ENCODE measurements around the gene WDR12.
A peak's percentile ranks its signal among the peaks of the same experiment; 100 is the strongest.

Gene WDR12

DNA sequence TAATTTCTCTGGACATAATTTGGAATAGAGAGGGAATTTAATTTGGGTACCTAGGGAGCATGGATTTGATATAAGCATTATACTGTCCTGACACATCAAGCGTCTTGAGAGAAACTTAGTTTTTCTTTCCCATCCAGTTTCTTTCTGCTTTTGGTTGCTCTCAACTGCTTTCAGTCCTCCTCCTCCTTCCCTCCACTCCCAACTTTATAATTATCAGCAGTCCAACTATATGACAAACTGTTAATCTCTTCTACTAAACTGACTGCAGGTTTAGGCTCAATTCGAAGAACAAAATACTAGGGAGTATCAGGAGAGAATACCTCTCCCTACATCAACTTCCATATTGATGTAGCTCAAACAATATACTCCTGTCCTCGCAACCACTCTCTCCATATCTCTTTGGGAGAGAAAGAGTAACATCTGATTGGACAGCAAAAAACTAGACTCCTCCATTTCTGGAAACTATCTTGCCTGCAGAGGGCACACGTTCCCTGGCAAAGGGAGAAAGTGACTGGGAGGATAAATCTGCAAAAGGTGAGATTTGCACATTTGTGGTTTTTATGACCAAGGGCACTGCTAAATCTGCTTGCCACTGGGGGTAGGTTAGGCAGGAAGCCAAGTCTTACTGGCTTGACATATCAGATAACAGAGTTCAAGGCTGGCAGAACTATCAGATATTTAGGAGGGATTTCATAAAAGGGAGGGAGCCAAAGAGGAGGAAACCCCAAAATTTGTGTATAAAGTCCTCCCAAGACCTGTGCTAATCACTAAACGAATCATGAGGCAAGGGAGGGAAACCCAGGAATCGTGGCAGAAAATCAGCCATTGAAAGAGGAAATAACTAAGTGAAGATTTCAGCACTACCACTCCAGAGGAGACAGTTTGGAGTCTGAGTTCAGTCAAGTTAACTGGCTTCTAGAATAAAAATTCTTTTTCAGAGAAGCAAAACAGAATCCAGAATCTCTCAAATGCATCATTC, 79.9 kb downstream of the WDR12 start:
- H3K4me3 ChIP-seq (ENCODE audit: low read depth, low read length) = no peak overlapping the region
- H3K27me3 ChIP-seq (replicated peaks) = no peaks in the 10 kb centered on the region
- TF ChIP-seq, protein P1, sequence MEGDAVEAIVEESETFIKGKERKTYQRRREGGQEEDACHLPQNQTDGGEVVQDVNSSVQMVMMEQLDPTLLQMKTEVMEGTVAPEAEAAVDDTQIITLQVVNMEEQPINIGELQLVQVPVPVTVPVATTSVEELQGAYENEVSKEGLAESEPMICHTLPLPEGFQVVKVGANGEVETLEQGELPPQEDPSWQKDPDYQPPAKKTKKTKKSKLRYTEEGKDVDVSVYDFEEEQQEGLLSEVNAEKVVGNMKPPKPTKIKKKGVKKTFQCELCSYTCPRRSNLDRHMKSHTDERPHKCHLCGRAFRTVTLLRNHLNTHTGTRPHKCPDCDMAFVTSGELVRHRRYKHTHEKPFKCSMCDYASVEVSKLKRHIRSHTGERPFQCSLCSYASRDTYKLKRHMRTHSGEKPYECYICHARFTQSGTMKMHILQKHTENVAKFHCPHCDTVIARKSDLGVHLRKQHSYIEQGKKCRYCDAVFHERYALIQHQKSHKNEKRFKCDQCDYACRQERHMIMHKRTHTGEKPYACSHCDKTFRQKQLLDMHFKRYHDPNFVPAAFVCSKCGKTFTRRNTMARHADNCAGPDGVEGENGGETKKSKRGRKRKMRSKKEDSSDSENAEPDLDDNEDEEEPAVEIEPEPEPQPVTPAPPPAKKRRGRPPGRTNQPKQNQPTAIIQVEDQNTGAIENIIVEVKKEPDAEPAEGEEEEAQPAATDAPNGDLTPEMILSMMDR (IDR thresholded peaks at IDR 0.05; ENCODE audit: low read depth, low read length, missing control alignments) = peak; percentile 83
- DNase-seq = peak; percentile 29
- no peaks in the 10 kb centered on the region for H3K36me3 ChIP-seq (replicated peaks)
- in situ Hi-C loops (cut with HindIII; ENCODE audit: low pct_ligation_motif_present, low sequenced_read_pairs) = no loop called here
- H3K27ac ChIP-seq = no peak overlapping the region

DNA sequence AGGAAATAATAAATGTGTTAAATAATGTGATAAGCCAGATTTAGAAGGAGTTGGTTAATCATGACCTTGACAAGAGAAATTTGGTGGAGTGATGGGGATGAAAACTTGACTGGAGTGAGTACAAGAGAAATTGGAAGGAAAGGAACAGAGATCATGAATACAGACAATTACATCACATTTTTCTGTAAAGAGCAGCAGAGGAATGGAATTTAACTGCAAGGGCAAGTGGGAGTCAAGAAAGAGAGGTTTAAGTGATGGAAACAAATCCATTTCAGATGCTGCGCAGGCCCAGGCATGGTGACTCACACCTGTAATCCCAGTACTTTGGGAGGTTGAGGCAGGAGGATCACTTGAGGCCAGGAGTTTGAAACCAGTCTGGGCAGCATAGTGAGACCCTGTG, 86.6 kb downstream of the WDR12 start:
- Histone ChIP-seq H3K4me3 (ENCODE audit: low read depth, low read length) (no peak overlapping the region), H3K36me3 (replicated peaks) (no peaks in the 10 kb centered on the region), H3K27me3 (replicated peaks) (no peaks in the 10 kb centered on the region), H3K27ac (no peak overlapping the region)
- in situ Hi-C loops (cut with HindIII; ENCODE audit: low pct_ligation_motif_present, low sequenced_read_pairs) = no loop called here
- TF ChIP-seq, protein P1 (IDR thresholded peaks at IDR 0.05; ENCODE audit: low read depth, low read length, missing control alignments) = no peak
- no peak for DNase-seq

All from brain microvascular endothelial cell (primary cell).